ENCODE results near the gene TMEM164. TPM values are rescaled to one million over a fixed set of nuclear protein-coding genes. Genes with fewer than 3 reads are reported as not detected.
"Not testable (repeated sequence)": the region's sequence is repeated elsewhere in the genome, so short reads cannot be mapped to it uniquely, and the experiment has no call there.

TMEM164 gene
- total RNA-seq, 1 experiment from 2014 or later: 32.6 TPM

DNA sequence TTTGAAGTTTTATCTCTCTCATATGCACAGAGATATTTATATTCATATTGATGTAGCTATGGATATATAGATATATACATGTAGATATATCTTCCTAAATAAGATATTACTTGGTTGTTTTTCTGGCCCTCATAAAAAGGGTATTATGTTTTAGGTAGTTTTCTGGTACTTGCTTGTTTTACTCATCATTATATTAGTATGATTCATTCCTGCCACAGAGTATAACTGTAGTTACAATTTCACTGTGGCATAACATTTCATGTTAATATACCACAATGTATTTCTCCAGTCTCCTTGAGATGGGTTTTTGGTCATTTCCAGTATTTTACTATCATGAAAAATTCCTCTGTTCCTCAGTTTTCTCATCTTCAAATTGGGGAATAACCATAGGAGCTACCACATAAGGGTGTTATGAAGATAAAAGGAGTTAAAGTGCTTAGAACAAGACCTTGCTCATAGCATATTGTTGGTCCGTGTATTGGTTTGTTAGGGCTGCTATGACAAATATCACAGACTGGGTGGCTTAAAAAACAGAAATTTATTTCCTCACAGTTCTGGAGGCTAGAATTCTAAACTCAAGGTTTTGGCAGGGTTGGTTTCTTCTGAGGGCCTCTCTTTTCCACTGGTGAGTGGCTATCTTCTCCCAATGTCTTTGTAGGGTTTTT, 129.7 kb downstream of the TMEM164 start:
- DNase-seq (ENCODE audit: low read depth): peak; percentile 8

- DNase-seq (ENCODE audit: low read depth): no peak
Observed at GRCh38 chrX:110133735-110134370, 130.9 kb downstream of the TMEM164 start.

GRCh38 chrX:110135618-110136017, 132.7 kb downstream of the TMEM164 start:
- DNase-seq (ENCODE audit: low read depth): no peak

DNA sequence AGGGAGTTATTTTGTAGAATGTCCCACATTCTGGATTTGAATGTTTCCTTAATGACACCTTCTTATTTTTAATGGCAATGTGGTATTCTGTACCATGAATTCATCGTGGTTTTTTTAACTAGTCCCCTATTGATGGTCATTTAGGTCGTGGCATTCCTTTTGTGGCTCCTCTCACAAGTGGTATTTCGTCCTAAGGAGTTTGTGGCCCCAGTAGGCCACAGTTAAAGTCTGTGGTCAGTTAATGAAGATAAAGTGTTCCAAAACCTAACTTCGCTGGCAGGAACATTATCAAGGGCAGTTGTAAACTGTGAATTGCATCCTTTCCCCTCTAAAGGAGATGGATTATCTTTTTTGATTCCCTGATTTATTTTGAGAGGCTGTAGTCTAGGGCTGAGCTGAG, 133.2 kb downstream of the TMEM164 start:
- no peak for DNase-seq (ENCODE audit: low read depth)

DNA sequence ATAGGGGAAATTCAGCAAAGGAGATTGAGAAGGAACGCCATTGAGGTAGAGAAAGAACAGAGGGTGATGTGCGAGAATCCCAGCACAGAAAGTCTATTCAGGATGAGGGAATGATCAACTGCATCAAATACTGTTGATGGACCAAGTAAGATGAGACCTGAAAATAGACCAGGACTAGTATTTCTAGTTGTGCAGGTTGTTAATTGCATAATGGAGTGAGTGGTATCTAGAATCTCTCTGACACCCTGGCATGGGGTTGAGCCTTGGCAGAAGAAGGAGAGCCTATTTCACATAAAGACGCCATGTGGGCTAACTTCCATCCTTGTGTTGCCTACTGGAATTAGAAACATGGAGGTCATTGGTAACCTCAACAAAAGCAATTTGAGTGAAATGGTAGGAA, 135.6 kb downstream of the TMEM164 start:
- no peak for DNase-seq (ENCODE audit: low read depth)

DNA sequence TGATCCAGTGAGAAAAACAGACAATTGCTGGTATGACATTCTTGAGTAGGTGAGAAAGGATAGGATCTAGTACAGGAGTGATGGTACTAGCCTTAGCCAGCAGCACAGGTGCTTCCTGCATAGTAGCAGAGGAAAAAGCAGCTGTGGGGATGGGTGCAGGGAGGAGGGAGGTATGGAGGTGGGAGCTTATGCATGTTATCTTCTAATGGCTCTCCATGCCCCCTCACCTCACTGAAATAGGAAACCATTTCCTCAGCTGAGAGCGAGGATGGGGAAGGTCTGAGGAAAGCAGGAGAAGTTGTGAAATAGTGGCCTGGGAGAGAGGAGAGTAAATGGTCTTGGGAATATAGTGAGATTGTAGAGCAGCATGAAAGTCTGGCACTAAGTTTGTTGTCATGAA, 136.3 kb downstream of the TMEM164 start:
- DNase-seq (ENCODE audit: low read depth): no peak

DNA sequence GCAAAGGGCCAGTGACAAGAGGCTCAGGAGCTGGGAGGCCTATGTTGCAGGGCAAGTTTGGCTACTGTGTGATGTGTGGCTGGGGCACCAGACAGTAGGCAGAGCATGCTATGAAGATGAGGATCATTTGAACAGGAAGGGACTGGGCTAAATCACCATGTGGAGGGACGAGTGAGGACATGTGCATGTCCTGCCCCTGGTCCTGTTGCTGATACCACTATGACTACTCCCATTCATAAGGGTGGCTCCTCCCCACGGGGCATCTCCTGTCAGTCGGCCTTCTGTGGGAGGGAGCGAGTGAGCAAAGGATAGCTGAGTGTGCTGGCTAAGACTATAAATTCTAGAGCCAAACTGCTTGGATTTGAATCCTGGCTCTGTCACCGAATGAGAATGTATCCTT, 139.2 kb downstream of the TMEM164 start:
- no peak for DNase-seq (ENCODE audit: low read depth)

DNA sequence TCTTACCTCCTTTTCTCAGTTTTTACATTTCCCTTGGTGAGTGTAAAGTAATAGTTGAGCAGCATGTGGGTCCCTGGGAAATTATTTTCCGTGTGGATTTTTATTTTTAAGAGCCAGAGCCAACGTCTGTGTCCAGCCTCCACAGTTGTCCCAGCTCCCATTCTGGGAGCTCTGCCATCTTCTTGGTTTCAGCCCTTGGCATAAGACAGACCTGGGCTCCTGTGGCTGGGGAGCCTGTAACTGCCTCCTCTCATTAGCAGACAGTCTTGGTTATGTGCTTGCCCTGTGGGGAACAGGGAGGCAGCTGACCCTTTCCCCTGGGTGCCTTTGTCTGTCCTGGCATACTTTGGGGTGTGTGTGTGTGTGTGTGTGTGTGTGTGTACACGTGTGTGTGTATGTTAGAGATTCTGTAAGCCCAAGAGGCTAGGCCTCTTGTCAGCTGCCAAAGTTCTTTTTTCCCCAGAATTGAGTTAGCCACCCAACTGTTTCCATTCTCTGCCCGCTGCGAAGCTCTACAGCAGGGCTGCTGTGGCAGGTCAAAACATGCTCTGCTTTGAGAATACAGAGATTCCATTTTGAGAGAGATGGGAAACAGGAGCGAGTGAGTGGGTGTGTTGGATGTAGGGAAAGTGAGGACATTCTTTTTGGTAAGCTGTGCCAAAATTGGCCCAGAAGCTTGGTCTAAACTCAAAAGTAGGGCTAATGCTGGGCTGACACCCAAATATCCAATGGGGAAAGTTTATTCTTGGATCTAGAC, 140.7 kb downstream of the TMEM164 start:
- DNase-seq (ENCODE audit: low read depth): peak; percentile 32

GRCh38 chrX:110145311-110145710, 142.4 kb downstream of the TMEM164 start:
- no peak for DNase-seq (ENCODE audit: low read depth)

- DNase-seq (ENCODE audit: low read depth): peak; percentile 40
Observed at GRCh38 chrX:110145854-110146253, 142.9 kb downstream of the TMEM164 start.

DNA sequence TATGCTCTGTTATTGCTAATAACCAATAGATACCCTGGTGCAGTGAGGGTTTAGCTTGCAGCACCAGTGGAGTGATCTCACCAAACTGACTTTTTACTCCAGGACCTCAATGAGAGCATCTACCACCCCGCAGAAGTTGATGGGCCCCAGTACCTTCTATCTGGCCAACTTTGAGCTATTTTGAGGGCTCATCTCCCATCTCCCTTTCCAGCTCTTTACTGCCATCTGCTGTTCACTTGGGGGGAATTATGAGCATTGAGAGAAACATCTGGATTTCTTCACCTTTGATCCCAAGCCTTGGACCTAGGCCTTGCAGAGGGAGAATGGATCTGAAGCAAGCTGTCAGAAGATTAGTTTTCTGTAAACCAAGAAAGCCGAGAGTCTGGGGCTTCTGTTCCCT, 143.6 kb downstream of the TMEM164 start:
- peak; percentile 57 for DNase-seq (ENCODE audit: low read depth)

DNA sequence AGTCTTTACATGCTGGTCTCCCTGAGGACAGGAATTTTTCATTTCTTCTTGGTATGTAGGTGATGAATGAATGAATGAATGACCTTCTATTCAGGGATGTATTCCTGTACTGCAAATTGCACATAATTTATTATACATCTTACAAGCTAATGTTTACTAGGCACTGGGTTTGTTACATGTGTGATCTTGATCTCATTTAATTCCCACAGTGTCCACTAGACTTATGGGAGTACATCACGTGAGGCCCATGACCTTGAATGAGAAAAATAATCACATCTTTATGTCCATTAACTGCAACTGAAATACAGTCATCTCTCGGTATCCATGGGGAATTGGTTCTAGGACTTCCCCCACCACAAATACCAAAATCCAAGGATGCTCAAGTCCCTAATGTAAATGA, 150.3 kb downstream of the TMEM164 start:
- DNase-seq (ENCODE audit: low read depth): no peak

DNA sequence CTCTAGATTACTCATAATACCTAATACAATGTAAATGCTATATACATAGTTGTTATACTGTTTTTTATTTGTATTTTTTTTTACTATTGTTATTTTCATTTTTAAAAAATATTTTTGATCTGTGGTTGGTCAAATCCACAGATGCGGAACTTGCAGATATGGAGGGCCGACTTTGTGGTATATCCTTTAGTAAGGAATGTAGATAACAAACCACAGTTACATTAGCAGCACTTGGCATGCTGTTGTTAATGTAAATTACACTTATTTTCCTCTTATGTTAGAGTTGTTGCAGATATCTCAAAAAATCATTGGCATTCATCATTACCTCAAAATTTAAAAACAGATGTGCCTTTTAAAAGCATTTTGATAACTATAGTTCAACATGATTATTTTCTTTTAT, 151.0 kb downstream of the TMEM164 start:
- no peak for DNase-seq (ENCODE audit: low read depth)

GRCh38 chrX:110154328-110154727, 151.4 kb downstream of the TMEM164 start:
- DNase-seq (ENCODE audit: low read depth): not testable (repeated sequence)

GRCh38 chrX:110155759-110156158, 152.8 kb downstream of the TMEM164 start:
- DNase-seq (ENCODE audit: low read depth): no peak

GRCh38 chrX:110156167-110156754, 153.3 kb downstream of the TMEM164 start:
- no peak for DNase-seq (ENCODE audit: low read depth)

- DNase-seq (ENCODE audit: low read depth): no peak
Observed at GRCh38 chrX:110157444-110157843, 154.5 kb downstream of the TMEM164 start.

- no peak for DNase-seq (ENCODE audit: low read depth)
Observed at GRCh38 chrX:110159235-110159634, 156.3 kb downstream of the TMEM164 start.

DNA sequence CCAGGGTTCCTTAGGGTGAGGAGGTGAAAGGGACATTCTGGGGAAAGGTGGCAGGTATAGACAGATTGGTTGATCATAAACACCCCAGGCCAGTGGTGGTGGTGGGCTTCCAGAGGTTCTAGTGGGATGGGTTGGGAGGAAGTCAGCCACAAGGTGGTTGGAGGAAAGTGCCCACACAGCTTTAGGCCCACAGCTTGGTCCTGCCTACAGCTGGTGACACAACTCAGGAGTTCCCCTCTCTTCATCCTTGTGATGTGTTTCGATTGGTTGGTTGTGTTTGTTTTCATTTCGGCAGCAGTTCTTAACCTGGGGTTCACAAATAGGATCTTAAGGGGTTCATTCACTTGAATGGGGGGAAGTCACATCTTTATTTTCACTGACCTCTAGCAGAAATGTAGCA, 157.0 kb downstream of the TMEM164 start:
- DNase-seq (ENCODE audit: low read depth): no peak

GRCh38 chrX:110161361-110161686, 158.4 kb downstream of the TMEM164 start:
- DNase-seq (ENCODE audit: low read depth): no peak

DNA sequence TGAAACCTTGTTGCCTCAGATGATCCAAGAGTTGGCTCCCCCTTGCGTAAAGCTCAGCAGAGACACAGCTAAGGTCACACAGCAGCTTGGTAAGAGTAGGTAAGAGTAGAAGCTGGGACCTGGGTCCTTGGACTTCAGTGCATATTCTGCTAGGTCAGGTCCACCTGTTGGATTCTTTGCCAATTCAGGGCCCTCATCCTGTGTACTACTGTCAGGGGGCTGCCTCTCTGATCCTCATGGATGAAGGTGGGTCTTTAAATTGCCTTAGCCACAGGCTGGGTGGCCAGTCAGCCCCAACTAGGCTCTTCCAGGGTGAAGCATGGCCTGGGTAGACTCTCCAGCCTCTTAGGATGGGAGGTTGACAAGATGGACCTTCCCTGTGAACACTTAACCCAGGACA, 159.2 kb downstream of the TMEM164 start:
- DNase-seq (ENCODE audit: low read depth): no peak

DNA sequence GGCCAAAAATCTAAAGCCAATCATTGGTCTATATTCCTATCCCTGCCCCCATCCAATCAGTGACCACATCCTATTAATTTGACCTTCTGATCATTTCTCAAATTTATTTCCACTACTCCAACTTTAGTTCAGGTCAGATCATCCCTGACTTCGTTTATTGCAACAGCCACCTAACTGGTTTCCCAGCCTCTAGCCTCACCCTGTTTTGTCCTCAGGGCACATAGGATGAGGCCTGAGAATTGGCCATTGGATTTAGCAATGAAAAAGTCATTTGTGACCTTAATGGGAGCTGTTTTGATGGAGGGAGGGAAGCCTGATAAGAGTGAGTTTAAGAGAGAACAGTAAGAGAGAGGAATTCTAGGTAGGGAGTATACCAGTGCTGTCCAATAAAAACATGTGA, 160.0 kb downstream of the TMEM164 start:
- no peak for DNase-seq (ENCODE audit: low read depth)

- DNase-seq (ENCODE audit: low read depth): no peak
Observed at GRCh38 chrX:110163488-110163887, 160.6 kb downstream of the TMEM164 start.
